SH-SY5Y (cell line): ENCODE data around the gene BCORL1.

Experiments
- GATA2 ChIP-seq: IDR thresholded peaks from 2 replicates; pipeline ENCODE4 v1.6.1; 2011; ENCODE audit warnings: mild to moderate bottlenecking, low read depth, low read length
- GATA3 ChIP-seq: IDR thresholded peaks from 2 replicates; pipeline ENCODE4 v1.6.1; 2011; ENCODE audit warnings: low read depth, mild to moderate bottlenecking, low read length, moderate library complexity

BCORL1 gene

DNA sequence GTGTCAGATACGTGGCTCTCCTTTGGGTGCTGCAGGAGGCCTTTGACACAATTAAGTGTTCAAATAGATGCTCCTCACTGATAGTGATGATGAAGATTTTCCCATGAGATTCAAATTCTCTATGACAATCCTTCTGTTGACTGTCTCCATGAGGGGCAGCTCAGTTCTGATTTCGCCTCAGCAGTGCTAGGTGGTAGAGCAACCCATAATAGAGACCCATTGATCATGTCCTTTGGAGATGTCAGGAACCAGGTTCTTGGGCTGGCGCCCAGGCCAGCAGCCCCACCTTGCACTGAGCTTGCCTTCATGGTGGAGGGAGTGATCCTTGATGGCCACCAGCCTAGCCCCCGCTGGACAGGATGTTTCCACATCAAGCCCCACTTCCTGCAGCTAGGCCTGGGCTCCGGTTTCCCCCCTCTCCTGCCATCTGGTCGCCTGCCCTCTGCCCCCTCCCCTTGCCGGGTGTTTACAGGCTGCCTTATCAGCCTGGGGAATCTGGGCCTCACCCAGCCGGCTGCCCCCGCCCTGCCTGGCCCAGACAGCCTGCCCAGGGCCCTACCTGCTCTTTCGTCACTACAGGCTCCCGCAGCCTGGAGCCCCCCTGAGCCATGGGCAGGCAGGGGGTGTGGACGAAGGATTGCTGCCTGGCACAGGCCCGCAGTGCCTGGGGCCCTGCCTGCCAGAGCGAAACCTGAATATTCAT, 115.2 kb downstream of the BCORL1 start:
- TF ChIP-seq GATA3 = peak; percentile 86
- peak; percentile 99 for TF ChIP-seq GATA2

DNA sequence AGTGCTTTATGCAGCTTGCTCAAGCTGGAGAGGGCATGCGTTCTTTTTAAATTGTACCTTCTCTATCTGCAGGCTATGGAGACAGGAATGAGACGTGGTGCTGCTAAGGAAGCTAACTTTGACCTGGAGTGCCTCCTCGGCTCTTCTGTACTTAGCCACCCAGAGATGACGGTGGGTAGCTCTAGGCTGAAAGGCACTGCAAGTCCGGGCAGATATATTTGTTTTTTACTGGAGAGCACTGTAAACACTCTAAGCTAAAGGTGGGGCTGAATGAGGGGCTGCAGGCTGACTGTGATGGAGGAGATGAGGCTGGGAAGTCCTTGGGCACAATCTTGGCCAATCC, 115.7 kb downstream of the BCORL1 start:
- TF ChIP-seq GATA3 (no peak), GATA2 (no peak)

DNA sequence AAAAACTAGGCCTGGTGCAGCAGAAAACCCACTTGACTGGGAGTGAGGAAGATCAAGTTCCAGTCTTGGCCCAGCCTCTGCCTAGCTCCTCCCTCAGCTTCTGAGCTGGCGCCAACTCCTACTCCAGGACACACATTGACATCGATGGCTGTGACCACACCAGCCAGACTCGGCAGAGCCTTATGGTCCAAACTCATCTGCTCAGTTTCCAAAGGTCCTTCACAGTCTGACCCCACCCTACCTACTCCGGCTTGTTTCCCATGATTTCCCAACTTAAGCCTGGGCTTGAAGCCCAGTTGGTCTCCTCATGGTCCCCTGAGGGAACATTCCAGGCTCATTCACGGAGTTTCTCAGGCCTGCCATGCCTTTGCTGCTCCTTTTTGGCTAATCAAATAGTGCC, 117.7 kb downstream of the BCORL1 start:
- TF ChIP-seq GATA2 = no peak
- no peak for TF ChIP-seq GATA3

DNA sequence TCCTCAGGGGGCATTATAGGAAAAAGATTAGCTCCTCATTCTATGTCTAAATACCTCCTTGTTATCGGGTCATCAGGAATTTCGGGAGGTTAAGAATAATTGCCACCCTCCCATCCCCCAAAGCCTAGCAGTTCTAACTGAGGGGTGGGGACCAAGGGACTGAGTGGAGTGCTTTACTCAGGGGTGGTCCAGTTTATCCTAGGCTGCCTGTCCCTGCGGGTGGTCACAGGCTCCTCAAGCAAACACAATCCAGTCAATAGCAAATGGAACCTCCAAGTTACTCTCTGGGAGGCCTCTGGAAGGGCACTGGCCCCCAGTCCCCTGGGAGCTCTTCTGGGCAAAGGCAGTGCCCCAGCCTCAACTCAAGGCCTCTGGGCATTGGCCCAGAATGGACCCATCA, 121.2 kb downstream of the BCORL1 start:
- TF ChIP-seq GATA2 = no peak
- no peak for TF ChIP-seq GATA3

DNA sequence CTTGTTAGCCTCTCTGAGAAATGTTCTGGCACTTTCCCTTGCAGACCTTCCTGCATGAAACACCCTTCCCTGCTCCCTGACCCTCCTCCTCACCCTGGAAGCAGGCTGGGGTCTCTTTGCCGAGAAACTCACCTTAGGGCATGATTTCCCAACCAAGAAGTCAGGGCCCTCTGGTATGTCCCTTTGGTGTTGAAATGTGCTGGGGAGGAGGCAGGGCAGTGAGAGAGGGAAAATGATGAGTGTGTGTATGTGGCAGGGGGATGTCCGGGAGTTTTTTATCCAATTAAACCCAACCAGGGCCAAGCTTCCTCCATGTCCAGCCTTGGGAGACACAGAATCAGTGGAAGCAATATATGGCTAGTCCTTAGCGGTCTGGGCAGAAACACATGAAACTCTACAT, 122.8 kb downstream of the BCORL1 start:
- TF ChIP-seq GATA3 = no peak
- no peak for TF ChIP-seq GATA2

DNA sequence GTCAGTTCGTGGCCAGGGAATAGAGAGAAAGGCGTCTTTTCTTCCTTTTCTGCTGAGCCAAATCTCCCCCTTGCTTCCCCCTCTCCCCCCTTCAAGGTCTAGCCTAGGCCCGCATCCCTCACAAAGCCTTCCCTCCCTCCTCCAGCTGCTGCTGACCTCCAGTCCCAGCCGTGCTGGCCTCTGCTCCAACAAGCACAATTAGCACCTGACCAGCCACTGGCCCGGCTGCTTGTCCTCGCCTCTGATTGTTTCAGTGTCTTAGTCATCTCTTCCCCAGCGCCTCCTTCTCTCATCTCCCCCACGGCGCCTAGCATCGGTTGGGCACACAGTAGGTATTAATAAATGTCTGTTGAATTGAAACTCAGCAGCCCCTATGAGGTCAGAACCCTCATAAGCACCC, 123.6 kb downstream of the BCORL1 start:
- no peak for TF ChIP-seq GATA2
- TF ChIP-seq GATA3 = no peak
